Measurements from ENCODE around the gene GALNT9. TPM values are rescaled to one million over a fixed set of nuclear protein-coding genes. Genes with fewer than 3 reads are reported as not detected.
"Not testable (repeated sequence)": the region's sequence is repeated elsewhere in the genome, so short reads cannot be mapped to it uniquely, and the experiment has no call there.

The GALNT9 gene
- total RNA-seq, 1 experiment from 2014 or later = 3.3 TPM

GRCh38 chr12:132360906-132361777 is 31.8 kb upstream of the GALNT9 start:
- Histone ChIP-seq H3K9me3 (peaks cover 3% of the 10 kb centered on the region), H3K27me3 (0 out of 2 replicates have a peak, but pooled peaks cover 4% of the 10 kb centered on the region), H3K36me3 (no peaks in the 10 kb centered on the region), H3K4me3 (no peak overlapping the region)
- DNase-seq = no peak

- H3K9me3 ChIP-seq = peaks cover 3% of the 10 kb centered on the region
- H3K27me3 ChIP-seq = 0 out of 2 replicates have a peak, but pooled peaks cover 4% of the 10 kb centered on the region
- H3K36me3 ChIP-seq = no peaks in the 10 kb centered on the region
- H3K4me3 ChIP-seq = no peak overlapping the region
- no peak for DNase-seq
These were observed 31.0 kb upstream of the GALNT9 start for GRCh38 chr12:132360410-132360809.

GRCh38 chr12:132359971-132360370 is 30.6 kb upstream of the GALNT9 start:
- Histone ChIP-seq H3K27me3 (0 out of 2 replicates have a peak, but pooled peaks cover 4% of the 10 kb centered on the region), H3K36me3 (no peaks in the 10 kb centered on the region), H3K4me3 (no peak overlapping the region), H3K9me3 (peaks cover 3% of the 10 kb centered on the region)
- no peak for DNase-seq

GRCh38 chr12:132359551-132359950 is 30.2 kb upstream of the GALNT9 start:
- peaks cover 3% of the 10 kb centered on the region for H3K9me3 ChIP-seq
- no peaks in the 10 kb centered on the region for H3K36me3 ChIP-seq
- DNase-seq = no peak
- H3K27me3 ChIP-seq = 0 out of 2 replicates have a peak, but pooled peaks cover 4% of the 10 kb centered on the region
- H3K4me3 ChIP-seq = no peak overlapping the region

- H3K36me3 ChIP-seq, H3K9me3 ChIP-seq, DNase-seq, H3K27me3 ChIP-seq, H3K4me3 ChIP-seq: not testable (repeated sequence)
These were observed 29.1 kb upstream of the GALNT9 start for GRCh38 chr12:132358241-132359225.

GRCh38 chr12:132357623-132358186 is 28.3 kb upstream of the GALNT9 start:
- Histone ChIP-seq H3K36me3 (no peaks in the 10 kb centered on the region), H3K27me3 (peaks cover 8% of the 10 kb centered on the region; the same call in 1 of the 2 replicates), H3K4me3 (no peak overlapping the region), H3K9me3 (peaks cover 3% of the 10 kb centered on the region; the same call in 1 of the 2 replicates)
- no peak for DNase-seq

GRCh38 chr12:132356691-132357622 is 27.6 kb upstream of the GALNT9 start:
- Histone ChIP-seq H3K9me3 (peaks cover 3% of the 10 kb centered on the region; the same call in 1 of the 2 replicates), H3K4me3 (no peak overlapping the region), H3K36me3 (no peaks in the 10 kb centered on the region), H3K27me3 (peaks cover 10% of the 10 kb centered on the region; the same call in 1 of the 2 replicates)
- DNase-seq = peak; percentile 94

GRCh38 chr12:132355742-132356681 is 26.6 kb upstream of the GALNT9 start:
- H3K27me3 ChIP-seq = peaks cover 13% of the 10 kb centered on the region; the same call in 1 of the 2 replicates

GRCh38 chr12:132354982-132355680 is 25.7 kb upstream of the GALNT9 start:
- peaks cover 3% of the 10 kb centered on the region; the same call in 1 of the 2 replicates for H3K9me3 ChIP-seq

More at GRCh38 chr12:132355742-132356681, 26.6 kb upstream of the GALNT9 start:
- DNase-seq = no peak
- Histone ChIP-seq H3K4me3 (no peak overlapping the region), H3K9me3 (peaks cover 3% of the 10 kb centered on the region; the same call in 1 of the 2 replicates), H3K36me3 (no peaks in the 10 kb centered on the region)

GRCh38 chr12:132354211-132354981 is 25.0 kb upstream of the GALNT9 start:
- Histone ChIP-seq H3K27me3 (peaks cover 13% of the 10 kb centered on the region; the same call in 1 of the 2 replicates), H3K4me3 (no peak overlapping the region), H3K36me3 (no peaks in the 10 kb centered on the region), H3K9me3 (no peaks in the 10 kb centered on the region)
- peak; percentile 43 for DNase-seq

More at GRCh38 chr12:132354982-132355680, 25.7 kb upstream of the GALNT9 start:
- H3K36me3 ChIP-seq = no peaks in the 10 kb centered on the region
- DNase-seq = no peak
- H3K27me3 ChIP-seq = peaks cover 13% of the 10 kb centered on the region; the same call in 1 of the 2 replicates
- H3K4me3 ChIP-seq = no peak overlapping the region

- DNase-seq = no peak
- H3K4me3 ChIP-seq = no peak overlapping the region
- H3K36me3 ChIP-seq = no peaks in the 10 kb centered on the region
- H3K27me3 ChIP-seq = peaks cover 13% of the 10 kb centered on the region; the same call in 1 of the 2 replicates
- H3K9me3 ChIP-seq = no peaks in the 10 kb centered on the region
These were observed 24.4 kb upstream of the GALNT9 start for GRCh38 chr12:132353811-132354210.

GRCh38 chr12:132352896-132353800 is 23.8 kb upstream of the GALNT9 start:
- no peak for DNase-seq

More at GRCh38 chr12:132352896-132353800, 23.8 kb upstream of the GALNT9 start:
- Histone ChIP-seq H3K27me3 (peaks cover 15% of the 10 kb centered on the region; the same call in 1 of the 2 replicates), H3K4me3 (no peak overlapping the region), H3K36me3 (no peaks in the 10 kb centered on the region), H3K9me3 (no peaks in the 10 kb centered on the region)

Measured in MG63 (cell line).